Neutrophil (primary cell): Measurements from ENCODE around the gene CEBPB.

Experiments
- H3K27ac ChIP-seq: fragments of 200-600 bp; sonication (generic); 2 replicates; pipeline ENCODE4 v1.5.1; 2016; ENCODE audit warnings: mild to moderate bottlenecking, moderate library complexity
- H3K27me3 ChIP-seq: fragments of 200-600 bp; sonication (generic); 2 replicates; pipeline ENCODE4 v1.6.0; 2016; ENCODE audit warnings: mild to moderate bottlenecking
- H3K36me3 ChIP-seq: fragments of 200-600 bp; sonication (generic); 2 replicates; pipeline ENCODE4 v1.5.1; 2017
- H3K4me1 ChIP-seq, 2 experiments: fragments of 200-600 bp in 1 of 2; sonication (generic) in 1 of 2; 1 replicate in 1 of 2; 2 replicates in 1 of 2; pipeline versions ENCODE4 v1.5.1 to v1.6.1; 2013 to 2016; ENCODE audit warnings: low read depth in 1 of 2, low read length in 1 of 2, mild to moderate bottlenecking in 1 of 2, moderate library complexity in 1 of 2; ENCODE audit not compliant: control insufficient read depth in 1 of 2, insufficient read depth in 1 of 2
- H3K4me3 ChIP-seq, 2 experiments: fragments of 200-600 bp in 1 of 2; sonication (generic) in 1 of 2; 1 replicate in 1 of 2; 2 replicates in 1 of 2; pipeline ENCODE4 v1.5.1; 2013 to 2016; ENCODE audit warnings: low read depth in 1 of 2, low read length in 1 of 2, mild to moderate bottlenecking in 1 of 2, moderate library complexity in 1 of 2
- H3K9me3 ChIP-seq: fragments of 200-600 bp; sonication (generic); 2 replicates; pipeline ENCODE4 v1.5.1; 2016
- CTCF ChIP-seq: fragments of 200-600 bp; sonication (generic); IDR thresholded peaks from 2 replicates; pipeline ENCODE4 v1.5.1; 2016; ENCODE audit warnings: antibody characterized with exemption

CEBPB gene

DNA sequence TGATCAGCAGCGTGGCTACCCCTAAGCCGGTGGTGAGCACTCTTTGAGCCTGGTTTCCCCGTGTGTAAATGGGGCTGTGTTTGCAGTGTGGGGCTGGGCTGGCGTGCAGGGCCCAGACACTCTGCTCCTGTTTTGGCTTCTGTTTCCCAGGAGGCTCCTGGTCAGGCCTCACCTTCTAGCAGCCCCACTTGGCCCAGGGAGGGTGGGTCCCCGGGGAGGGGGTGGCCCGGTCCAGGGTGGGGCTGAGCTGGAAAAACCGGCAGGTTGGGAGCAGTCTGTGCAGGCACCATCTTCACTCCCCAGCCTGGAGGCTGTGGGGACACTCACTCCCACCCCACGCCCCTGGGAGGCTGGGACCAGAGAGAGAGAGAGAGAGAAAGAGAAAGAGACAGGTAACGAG lies 25.3 kb downstream of the CEBPB start:
- no peak overlapping the region for H3K27ac ChIP-seq
- TF ChIP-seq CTCF = no peak
- no peaks in the 10 kb centered on the region for H3K36me3 ChIP-seq
- no peaks in the 10 kb centered on the region for H3K27me3 ChIP-seq
- peaks cover 41 to 64% of the 10 kb centered on the region in 2 experiments for H3K4me1 ChIP-seq
- no peak overlapping the region for H3K4me3 ChIP-seq
- no peaks in the 10 kb centered on the region for H3K9me3 ChIP-seq

- Histone ChIP-seq H3K27ac (no peak overlapping the region), H3K4me3 (no peak overlapping the region), H3K4me1 (peaks cover 49 to 66% of the 10 kb centered on the region in 2 experiments), H3K27me3 (no peaks in the 10 kb centered on the region), H3K9me3 (no peaks in the 10 kb centered on the region), H3K36me3 (no peaks in the 10 kb centered on the region)
- TF ChIP-seq CTCF = no peak
Measured at GRCh38 chr20:50216543-50217206, 26.0 kb downstream of the CEBPB start.

DNA sequence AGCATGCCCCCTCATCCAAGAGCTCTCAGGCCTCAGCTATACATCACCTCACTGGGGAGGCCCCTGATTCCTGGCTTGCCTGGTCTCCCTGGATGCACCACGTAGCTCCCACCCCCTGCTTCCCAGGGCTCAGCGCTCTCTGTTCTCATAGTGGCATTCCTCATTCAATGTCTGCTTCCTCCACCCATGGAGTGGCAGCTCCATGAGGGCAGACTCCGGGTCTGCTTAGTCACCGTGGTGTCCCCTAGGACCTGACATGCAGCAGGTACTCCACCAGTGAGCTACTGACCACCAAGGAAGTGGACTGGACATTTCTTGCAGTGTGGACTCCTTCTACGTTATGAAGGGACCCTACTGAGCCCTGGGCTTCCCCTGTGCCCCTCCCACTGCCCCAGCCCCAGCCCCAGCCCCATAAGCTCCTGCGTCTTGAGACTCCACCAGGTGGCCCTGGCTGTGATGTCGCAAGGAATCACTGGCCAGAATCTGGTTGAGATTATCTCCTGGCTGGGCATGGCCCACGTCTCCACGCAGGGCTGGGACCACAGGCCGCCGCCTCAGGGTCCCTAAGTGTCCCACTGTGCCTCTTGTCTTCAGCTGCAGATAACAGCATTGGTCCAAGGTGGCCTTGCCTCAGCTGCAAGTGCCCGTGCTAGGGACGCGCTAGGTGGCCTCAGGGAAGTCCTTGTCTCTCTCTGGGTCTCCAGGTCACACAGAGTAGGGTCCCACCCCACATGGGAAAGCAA lies 26.7 kb downstream of the CEBPB start:
- Histone ChIP-seq H3K9me3 (no peaks in the 10 kb centered on the region), H3K4me3 (no peak overlapping the region), H3K4me1 (peaks cover 56 to 73% of the 10 kb centered on the region in 2 experiments), H3K36me3 (no peaks in the 10 kb centered on the region), H3K27me3 (no peaks in the 10 kb centered on the region), H3K27ac (no peak overlapping the region)
- TF ChIP-seq CTCF = no peak

GRCh38 chr20:50218987-50219435 lies 28.4 kb downstream of the CEBPB start:
- H3K27ac ChIP-seq = peak overlapping the region; percentile 97
- no peak for TF ChIP-seq CTCF
- no peaks in the 10 kb centered on the region for H3K9me3 ChIP-seq
- H3K4me3 ChIP-seq = no peak overlapping the region
- H3K4me1 ChIP-seq = peaks cover 66 to 76% of the 10 kb centered on the region in 2 experiments
- no peaks in the 10 kb centered on the region for H3K27me3 ChIP-seq
- no peaks in the 10 kb centered on the region for H3K36me3 ChIP-seq

DNA sequence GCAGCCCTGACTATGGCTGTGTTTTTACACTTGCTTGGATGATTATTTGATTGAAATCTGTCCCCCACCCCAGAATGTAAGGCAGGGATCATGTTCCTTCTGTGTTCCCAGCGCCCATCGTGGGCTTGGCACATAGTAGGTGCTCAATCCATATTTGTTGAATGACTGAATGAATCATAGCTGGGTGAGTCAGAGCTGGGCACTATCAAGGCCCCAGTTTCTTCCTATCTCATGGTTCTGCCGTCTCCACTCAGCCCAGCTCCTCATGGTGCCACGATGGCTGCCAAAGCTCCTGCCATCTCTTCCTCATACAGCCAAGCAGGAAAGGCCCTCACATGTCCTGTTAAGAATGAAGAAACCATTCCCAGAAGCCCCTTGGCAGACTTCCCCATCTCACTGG lies 29.0 kb downstream of the CEBPB start:
- Histone ChIP-seq H3K36me3 (no peaks in the 10 kb centered on the region), H3K4me1 (peaks cover 69 to 78% of the 10 kb centered on the region in 2 experiments), H3K27me3 (no peaks in the 10 kb centered on the region), H3K27ac (peak overlapping the region; percentile 97), H3K9me3 (no peaks in the 10 kb centered on the region), H3K4me3 (peak overlapping the region in 1 of 2 experiments; percentile 58)
- TF ChIP-seq CTCF = no peak
